Smooth muscle cell (in vitro differentiated cells): ENCODE measurements around the gene FSTL5. TPM values are rescaled to one million over a fixed set of nuclear protein-coding genes. Genes with fewer than 3 reads are reported as not detected.

Experiments used
- DNase-seq: peaks from one replicate; lab custom pipeline; 2025; ENCODE audit not compliant: unreplicated experiment; lab: John Stamatoyannopoulos, UW
- H2AFZ ChIP-seq: fragments of 200-600 bp; sonication (generic); 2 replicates; pipeline ENCODE4 v1.6.0; 2016; ENCODE audit warnings: antibody characterized with exemption, low read depth, mild to moderate bottlenecking
- H3F3A ChIP-seq: fragments of 200-600 bp; sonication (generic); 2 replicates; pipeline ENCODE4 v1.6.0; 2017; ENCODE audit warnings: antibody characterized with exemption, low read depth
- H3K27ac ChIP-seq: fragments of 200-600 bp; sonication (generic); 2 replicates; pipeline ENCODE4 v1.5.1; 2016; ENCODE audit warnings: low read depth, mild to moderate bottlenecking
- H3K27me3 ChIP-seq: fragments of 200-600 bp; sonication (generic); 2 replicates; pipeline ENCODE4 v1.6.1; 2016; ENCODE audit warnings: low read depth, mild to moderate bottlenecking
- H3K36me3 ChIP-seq: fragments of 200-600 bp; sonication (generic); 2 replicates; pipeline ENCODE4 v1.5.1; 2016; ENCODE audit warnings: low read depth
- H3K4me1 ChIP-seq: fragments of 200-600 bp; sonication (generic); 2 replicates; pipeline ENCODE4 v1.5.1; 2016; ENCODE audit warnings: low read depth
- H3K4me2 ChIP-seq: fragments of 200-600 bp; sonication (generic); 2 replicates; pipeline ENCODE4 v1.6.0; 2016; ENCODE audit warnings: mild to moderate bottlenecking
- H3K4me3 ChIP-seq: fragments of 200-600 bp; sonication (generic); 2 replicates; pipeline ENCODE4 v1.5.1; 2016; ENCODE audit warnings: mild to moderate bottlenecking
- H3K79me2 ChIP-seq: fragments of 200-600 bp; sonication (generic); 2 replicates; pipeline ENCODE4 v1.6.0; 2016; ENCODE audit warnings: low read depth, mild to moderate bottlenecking
- H3K9ac ChIP-seq: fragments of 200-600 bp; sonication (generic); 2 replicates; pipeline ENCODE4 v1.6.0; 2016; ENCODE audit warnings: low read depth
- H3K9me3 ChIP-seq: fragments of 200-600 bp; sonication (generic); replicated peaks from 2 replicates; pipeline ENCODE4 v1.5.1; 2016; ENCODE audit warnings: low read depth
- H4K20me1 ChIP-seq: fragments of 200-600 bp; sonication (generic); 2 replicates; pipeline ENCODE4 v1.6.0; 2016; ENCODE audit warnings: low read depth
- WGBS: methylation state at CpG from one replicate; pipeline ENCODE4 v1.1.7; 2016; ENCODE audit warnings: low lambda C conversion rate; 5-methylcytosine and 5-hydroxymethylcytosine counted together
- polyA plus RNA-seq: library from polyadenylated mRNA; unstranded; fragments of >200 nt; fragmentation: Nextera tagmentation; extraction: Ambion mirVana; gene quantifications from 2 replicates; pipeline ENCODE4 v1.2.1, GENCODE V29; 2016
- total RNA-seq: library from RNA; depleted of rRNA; stranded (reverse); fragments of >200 nt; gene quantifications from 2 replicates; pipeline ENCODE4 v1.2.3, GENCODE V29; 2014
- TF ChIP-seq, protein P1 (sequence below): fragments of 200-600 bp; sonication (generic); IDR thresholded peaks from 2 replicates; pipeline ENCODE4 v1.5.1; 2017; ENCODE audit warnings: borderline replicate concordance, mild to moderate bottlenecking, antibody characterized with exemption; ENCODE audit not compliant: insufficient read depth, poor library complexity, severe bottlenecking

Gene FSTL5
- total and polyA plus RNA-seq, 2 experiments from 2014 or later: 0.04 TPM; not detected in 1

DNA sequence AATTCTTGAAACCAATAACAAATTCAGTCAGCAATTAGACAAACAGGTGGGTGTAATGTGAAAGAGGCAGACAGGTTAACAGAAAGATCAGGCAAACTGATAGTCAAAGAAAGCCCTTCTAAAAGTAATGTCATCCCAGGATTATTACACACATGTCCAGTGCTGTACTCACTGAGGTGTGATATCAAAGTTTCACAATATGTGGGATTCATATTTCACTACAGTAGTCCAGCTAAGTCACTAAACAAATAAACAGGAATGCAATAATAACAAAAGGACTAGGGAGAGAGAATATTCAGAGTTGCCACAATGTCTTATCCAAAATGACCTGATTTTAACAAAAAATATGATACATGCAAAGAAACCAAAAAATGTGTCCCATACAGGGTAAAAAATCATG, 787.5 kb downstream of the FSTL5 start:
- Histone ChIP-seq H3K27ac (no peak overlapping the region), H2AFZ (no peak overlapping the region), H3K4me3 (no peak overlapping the region), H4K20me1 (no peaks in the 10 kb centered on the region), H3K4me2 (no peak overlapping the region), H3K27me3 (no peaks in the 10 kb centered on the region), H3F3A (no peaks in the 10 kb centered on the region), H3K9ac (no peak overlapping the region), H3K36me3 (no peaks in the 10 kb centered on the region), H3K4me1 (no peaks in the 10 kb centered on the region), H3K9me3 (peaks cover 11% of the 10 kb centered on the region), H3K79me2 (no peaks in the 10 kb centered on the region)
- no peak for DNase-seq
- TF ChIP-seq, protein P1, sequence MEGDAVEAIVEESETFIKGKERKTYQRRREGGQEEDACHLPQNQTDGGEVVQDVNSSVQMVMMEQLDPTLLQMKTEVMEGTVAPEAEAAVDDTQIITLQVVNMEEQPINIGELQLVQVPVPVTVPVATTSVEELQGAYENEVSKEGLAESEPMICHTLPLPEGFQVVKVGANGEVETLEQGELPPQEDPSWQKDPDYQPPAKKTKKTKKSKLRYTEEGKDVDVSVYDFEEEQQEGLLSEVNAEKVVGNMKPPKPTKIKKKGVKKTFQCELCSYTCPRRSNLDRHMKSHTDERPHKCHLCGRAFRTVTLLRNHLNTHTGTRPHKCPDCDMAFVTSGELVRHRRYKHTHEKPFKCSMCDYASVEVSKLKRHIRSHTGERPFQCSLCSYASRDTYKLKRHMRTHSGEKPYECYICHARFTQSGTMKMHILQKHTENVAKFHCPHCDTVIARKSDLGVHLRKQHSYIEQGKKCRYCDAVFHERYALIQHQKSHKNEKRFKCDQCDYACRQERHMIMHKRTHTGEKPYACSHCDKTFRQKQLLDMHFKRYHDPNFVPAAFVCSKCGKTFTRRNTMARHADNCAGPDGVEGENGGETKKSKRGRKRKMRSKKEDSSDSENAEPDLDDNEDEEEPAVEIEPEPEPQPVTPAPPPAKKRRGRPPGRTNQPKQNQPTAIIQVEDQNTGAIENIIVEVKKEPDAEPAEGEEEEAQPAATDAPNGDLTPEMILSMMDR: no peak

DNA sequence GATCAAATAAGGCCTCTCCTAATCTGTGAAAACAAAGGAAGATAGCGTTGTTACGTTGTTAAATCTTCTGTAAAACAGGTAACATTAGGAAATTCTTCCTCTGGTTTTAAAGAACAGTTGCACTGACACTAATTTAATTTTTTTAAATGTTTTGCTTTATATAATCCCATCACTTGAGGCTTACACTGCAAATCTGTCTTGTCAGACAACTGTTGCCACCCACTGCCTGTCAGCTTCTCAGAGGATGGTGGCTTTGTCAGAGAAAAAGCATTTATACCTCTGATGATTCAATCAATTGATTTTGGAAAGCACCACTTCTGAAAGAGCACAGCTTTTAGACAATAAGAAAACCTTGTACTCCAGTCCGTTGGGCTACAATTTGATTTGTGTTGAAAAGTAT, 799.1 kb downstream of the FSTL5 start:
- Histone ChIP-seq H3K9me3 (no peaks in the 10 kb centered on the region), H3K4me1 (no peaks in the 10 kb centered on the region), H3K27ac (no peak overlapping the region), H3K4me3 (no peak overlapping the region), H3K79me2 (no peaks in the 10 kb centered on the region), H3K4me2 (no peak overlapping the region), H3F3A (no peaks in the 10 kb centered on the region), H3K27me3 (no peaks in the 10 kb centered on the region), H2AFZ (no peak overlapping the region), H3K36me3 (no peaks in the 10 kb centered on the region), H3K9ac (no peak overlapping the region), H4K20me1 (no peaks in the 10 kb centered on the region)
- WGBS: 92% methylated on average over 3 of the region's 3 CpGs
- TF ChIP-seq, protein P1: no peak
- DNase-seq: no peak

DNA sequence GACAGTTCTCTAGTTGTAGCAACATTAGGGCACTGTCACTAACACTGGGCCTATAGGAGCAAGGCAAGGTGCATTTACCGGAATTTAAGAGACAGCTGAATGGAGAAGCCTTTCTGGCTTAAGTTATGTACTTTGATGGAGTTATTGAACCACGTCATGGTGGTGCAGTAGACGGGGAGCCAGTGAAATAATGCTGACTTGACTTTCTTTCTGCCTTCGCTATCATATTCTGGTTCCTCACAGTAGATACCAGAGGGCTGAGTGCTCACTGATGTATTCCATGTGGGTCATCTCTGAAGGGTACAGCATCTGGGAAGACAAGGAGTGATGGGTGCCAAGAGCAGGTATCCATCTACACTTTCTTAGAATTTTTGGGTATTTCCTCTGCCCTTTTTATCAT, 802.8 kb downstream of the FSTL5 start:
- TF ChIP-seq, protein P1: no peak
- Histone ChIP-seq H3F3A (no peaks in the 10 kb centered on the region), H3K79me2 (no peaks in the 10 kb centered on the region), H3K4me3 (no peak overlapping the region), H3K9ac (no peak overlapping the region), H3K4me2 (no peak overlapping the region), H2AFZ (no peak overlapping the region), H3K27ac (no peak overlapping the region), H3K27me3 (no peaks in the 10 kb centered on the region), H3K9me3 (no peaks in the 10 kb centered on the region), H3K36me3 (no peaks in the 10 kb centered on the region), H4K20me1 (no peaks in the 10 kb centered on the region), H3K4me1 (no peaks in the 10 kb centered on the region)
- no peak for DNase-seq
- WGBS: 88% methylated on average over 4 of the region's 4 CpGs

DNA sequence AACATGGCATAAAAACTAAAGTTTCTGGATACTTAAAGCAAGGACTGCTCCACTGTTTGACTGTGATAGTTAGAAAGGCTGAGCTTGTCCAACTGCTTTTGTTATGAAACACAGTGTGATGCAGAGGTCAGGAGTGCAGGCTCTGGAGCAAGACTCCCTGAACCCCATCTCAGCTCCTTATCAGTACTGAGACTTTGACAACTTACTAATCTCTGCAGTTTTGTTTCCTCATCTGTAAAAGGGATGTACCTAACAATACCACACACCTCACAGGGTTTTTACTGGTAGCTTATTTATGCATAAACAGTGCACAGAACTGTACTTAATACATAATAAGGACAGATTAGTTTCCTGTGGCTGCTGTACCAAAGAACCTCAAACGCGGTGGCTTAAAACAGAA, 804.3 kb downstream of the FSTL5 start:
- H4K20me1 ChIP-seq: no peaks in the 10 kb centered on the region
- H3K27ac ChIP-seq: no peak overlapping the region
- H3K4me2 ChIP-seq: no peak overlapping the region
- no peaks in the 10 kb centered on the region for H3K79me2 ChIP-seq
- DNase-seq: no peak
- H3K36me3 ChIP-seq: no peaks in the 10 kb centered on the region
- H2AFZ ChIP-seq: no peak overlapping the region
- WGBS: 96% methylated on average over 2 of the region's 2 CpGs
- no peaks in the 10 kb centered on the region for H3K4me1 ChIP-seq
- no peak overlapping the region for H3K9ac ChIP-seq
- H3K9me3 ChIP-seq: no peaks in the 10 kb centered on the region
- no peak overlapping the region for H3K4me3 ChIP-seq
- TF ChIP-seq, protein P1: no peak
- no peaks in the 10 kb centered on the region for H3K27me3 ChIP-seq
- no peaks in the 10 kb centered on the region for H3F3A ChIP-seq
